OCI-LY7 (cell line): Measurements from ENCODE around the gene AHSA1.

Experiments
- EZH2phosphoT487 ChIP-seq: fragments of 200-600 bp; sonication (generic); IDR thresholded peaks from 2 replicates; pipeline ENCODE4 v1.6.1; 2018; ENCODE audit warnings: low read depth, borderline replicate concordance, mild to moderate bottlenecking, mixed run types, antibody characterized with exemption, low read length, moderate library complexity, mixed read lengths
- TF ChIP-seq, protein P1 (sequence below): fragments of 200-600 bp; sonication (generic); conservative IDR thresholded peaks from 2 replicates; pipeline ENCODE4 v1.5.1; 2014; ENCODE audit warnings: mild to moderate bottlenecking, antibody characterized with exemption, low read length, moderate library complexity, mixed read lengths

GRCh38 chr14:77459072-77459723, 1.3 kb downstream of the AHSA1 start:
- TF ChIP-seq, protein P1, sequence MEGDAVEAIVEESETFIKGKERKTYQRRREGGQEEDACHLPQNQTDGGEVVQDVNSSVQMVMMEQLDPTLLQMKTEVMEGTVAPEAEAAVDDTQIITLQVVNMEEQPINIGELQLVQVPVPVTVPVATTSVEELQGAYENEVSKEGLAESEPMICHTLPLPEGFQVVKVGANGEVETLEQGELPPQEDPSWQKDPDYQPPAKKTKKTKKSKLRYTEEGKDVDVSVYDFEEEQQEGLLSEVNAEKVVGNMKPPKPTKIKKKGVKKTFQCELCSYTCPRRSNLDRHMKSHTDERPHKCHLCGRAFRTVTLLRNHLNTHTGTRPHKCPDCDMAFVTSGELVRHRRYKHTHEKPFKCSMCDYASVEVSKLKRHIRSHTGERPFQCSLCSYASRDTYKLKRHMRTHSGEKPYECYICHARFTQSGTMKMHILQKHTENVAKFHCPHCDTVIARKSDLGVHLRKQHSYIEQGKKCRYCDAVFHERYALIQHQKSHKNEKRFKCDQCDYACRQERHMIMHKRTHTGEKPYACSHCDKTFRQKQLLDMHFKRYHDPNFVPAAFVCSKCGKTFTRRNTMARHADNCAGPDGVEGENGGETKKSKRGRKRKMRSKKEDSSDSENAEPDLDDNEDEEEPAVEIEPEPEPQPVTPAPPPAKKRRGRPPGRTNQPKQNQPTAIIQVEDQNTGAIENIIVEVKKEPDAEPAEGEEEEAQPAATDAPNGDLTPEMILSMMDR, result peak; percentile 97
- TF ChIP-seq EZH2phosphoT487, result no peak
